NCI-H2107 treated with DMSO at 0.1 percent for 48 hours (cell line): Measurements from ENCODE around the gene GTPBP6.
"Not testable (repeated sequence)": the region's sequence is repeated elsewhere in the genome, so short reads cannot be mapped to it uniquely, and the experiment has no call there.

Experiments used
- DNase-seq: peaks from one replicate; lab custom pipeline; 2025; ENCODE audit not compliant: unreplicated experiment; lab: John Stamatoyannopoulos, UW

The GTPBP6 gene

DNA sequence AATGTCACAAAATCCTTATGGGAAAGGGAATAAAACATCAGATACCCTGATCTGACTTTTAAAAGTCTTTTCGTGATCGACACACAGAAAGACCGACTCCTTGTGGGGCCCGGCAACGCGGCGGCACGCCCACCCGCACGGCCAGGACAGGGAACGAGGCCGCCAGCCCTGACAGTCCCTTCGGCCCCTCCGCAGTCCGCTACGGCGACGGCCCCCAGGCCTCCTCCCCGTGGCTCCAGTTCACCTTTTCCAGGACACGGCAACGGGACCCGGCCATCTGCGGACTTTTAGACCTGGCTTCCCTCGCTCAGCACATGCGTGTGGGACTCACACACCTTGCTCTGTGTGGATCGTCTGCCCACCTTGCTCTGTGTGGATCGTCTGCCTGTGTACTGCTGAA is 33.6 kb upstream of the GTPBP6 start:
- no peak for DNase-seq

DNA sequence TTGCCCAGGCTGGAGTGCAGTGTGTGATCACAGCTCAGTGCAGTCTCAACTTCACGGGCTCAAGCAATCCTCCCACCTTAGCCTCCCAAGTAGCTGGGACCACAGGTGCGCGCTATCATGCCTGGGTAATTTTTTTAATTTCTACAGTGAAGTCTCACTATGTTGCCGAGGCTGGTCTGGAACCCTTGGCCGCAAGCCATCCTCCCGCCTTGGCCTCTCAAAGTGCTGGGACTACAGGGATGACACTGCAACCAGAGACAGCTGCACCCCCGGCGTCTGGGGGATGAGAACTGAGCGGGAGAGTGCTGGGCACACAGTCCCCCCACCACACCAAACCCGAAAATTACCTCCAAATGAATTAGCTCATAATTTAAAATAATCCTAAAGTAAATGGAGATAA is 33.1 kb upstream of the GTPBP6 start:
- no peak for DNase-seq

DNA sequence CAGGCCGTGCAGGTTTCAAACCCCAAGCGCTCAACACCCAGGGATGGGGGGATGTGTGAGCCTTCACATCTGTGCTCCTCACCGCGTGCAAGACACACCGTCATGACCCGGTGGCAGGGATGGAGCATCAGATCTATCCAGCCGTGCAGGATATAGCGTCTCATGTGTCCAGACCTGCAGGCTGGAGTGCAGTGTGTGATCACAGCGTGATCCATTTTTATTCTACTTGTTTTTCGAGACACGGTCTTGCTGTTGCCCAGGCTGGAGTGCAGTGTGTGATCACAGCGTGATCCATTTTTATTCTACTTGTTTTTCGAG is 32.7 kb upstream of the GTPBP6 start:
- DNase-seq, result not testable (repeated sequence)

DNA sequence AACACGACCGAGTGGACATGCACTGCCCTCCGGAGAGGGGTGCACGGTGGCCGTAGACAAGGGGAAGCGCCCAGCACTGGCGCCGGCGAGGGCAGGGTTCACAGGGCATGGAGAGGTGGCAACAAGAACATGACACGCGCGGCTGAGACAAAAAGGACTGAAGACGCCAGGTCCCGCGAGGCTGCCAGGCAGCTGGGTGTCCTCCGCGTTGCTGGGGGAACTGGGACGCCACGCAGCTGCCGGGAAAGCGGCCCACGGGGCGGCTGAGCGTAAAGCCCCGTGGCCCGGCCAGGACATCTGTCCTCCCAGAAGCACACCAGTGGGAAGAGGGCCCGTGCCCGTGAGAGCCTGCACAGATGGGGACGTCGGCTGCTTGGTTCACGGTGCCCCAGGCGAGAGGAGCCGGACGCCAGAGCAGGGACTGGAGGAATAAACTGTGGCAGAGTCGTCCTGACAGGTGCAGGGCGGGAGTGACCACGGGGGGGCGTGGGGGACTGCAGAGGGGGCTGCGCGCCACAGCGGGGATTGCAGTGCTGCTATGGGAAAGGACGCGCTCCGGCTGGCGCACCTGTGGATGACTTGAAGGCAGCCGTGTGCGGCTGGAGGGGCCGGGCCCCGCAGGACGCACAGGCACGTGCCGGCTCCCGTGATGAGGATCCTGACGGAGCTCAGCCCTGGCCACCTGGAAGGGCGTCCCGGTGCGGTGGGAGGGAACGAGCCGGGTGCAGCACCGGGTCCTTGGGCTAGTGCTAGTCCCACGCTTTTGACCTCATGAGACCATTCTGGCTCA is 32.1 kb upstream of the GTPBP6 start:
- no peak for DNase-seq

DNA sequence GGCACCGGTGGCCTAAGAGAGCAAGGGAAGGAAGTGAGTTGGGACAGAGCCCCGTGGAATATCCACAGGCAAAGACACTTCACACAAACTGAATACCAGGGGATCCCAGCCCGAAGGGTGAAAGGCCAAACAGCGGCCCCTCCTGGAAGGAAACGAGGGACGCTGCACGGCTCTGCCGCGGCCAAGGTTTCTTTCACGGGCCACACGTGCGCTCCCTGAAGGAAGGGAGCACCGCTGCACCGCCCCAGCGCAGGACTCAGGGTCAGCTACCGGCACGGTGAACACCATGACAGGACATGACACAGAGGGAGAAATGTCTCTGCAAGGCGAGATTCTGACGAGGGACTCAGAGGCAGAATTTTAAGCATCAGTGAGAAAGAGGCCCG is 31.5 kb upstream of the GTPBP6 start:
- DNase-seq, result no peak

DNA sequence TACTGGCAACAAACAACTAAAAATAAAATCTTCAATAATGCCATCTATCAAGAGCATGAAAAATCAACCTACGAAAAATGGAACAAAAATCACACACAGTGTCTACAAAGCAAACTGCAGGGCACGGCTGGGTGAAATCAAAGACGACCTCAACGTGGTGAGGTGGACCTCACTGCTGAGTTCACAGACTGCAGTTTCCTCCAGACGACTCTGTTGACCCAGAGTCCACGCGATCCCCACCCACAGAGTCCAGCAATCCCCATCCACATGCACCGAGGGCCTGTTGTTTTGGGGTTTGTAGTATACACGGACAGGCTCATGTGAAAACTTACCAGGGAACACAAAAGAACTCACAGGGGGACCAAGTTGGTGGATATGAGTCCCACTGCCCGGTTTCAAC is 31.1 kb upstream of the GTPBP6 start:
- no peak for DNase-seq

DNA sequence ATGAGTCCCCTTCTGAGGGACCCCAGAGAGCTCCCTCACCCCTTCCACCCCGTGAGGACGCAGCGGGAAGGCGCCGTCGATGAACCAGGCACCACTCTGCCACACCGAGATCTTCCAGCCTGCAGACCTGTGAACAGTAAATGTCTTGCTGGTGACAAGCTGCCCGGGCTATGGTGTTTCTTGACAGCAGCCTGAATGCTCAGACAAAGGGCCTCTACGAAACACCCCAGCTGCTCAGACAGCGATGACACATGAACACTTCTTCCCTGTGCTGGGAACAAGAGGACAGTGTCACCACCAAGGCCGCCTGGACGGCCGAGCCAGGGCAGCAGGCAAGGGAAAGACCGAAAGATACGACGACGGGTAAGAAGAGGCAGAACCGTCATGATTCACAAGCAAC is 30.6 kb upstream of the GTPBP6 start:
- DNase-seq, result no peak

DNA sequence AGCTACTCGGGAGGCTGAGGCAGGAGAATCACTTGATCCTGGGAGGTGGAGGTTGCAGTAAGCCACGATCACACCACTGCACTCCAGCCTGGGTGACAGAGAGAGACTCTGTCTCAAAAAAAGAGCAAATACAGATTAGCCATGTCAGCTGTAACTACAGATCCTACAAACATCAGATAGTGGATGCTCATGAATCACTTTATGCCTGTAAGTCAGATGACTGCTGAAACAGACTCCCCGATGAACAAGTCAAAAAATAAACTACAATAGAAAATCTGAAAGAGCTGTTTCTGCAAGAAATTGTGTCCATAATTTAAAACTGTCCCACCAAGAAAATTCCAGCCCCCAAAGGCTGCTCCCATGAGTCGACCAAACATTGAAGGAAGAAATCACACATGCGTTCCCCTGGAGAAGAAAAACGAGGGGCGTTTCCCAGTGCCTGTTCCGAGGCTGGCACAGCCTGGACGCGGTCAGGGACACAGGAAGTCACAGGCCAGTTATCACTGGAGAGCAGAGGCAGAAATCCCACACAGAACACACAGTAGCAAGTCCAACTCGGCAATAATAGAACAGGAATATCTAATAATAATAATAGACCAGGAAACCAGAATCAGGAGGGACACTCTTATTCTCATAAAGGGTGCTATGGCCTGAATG is 30.0 kb upstream of the GTPBP6 start:
- DNase-seq, result no peak

DNA sequence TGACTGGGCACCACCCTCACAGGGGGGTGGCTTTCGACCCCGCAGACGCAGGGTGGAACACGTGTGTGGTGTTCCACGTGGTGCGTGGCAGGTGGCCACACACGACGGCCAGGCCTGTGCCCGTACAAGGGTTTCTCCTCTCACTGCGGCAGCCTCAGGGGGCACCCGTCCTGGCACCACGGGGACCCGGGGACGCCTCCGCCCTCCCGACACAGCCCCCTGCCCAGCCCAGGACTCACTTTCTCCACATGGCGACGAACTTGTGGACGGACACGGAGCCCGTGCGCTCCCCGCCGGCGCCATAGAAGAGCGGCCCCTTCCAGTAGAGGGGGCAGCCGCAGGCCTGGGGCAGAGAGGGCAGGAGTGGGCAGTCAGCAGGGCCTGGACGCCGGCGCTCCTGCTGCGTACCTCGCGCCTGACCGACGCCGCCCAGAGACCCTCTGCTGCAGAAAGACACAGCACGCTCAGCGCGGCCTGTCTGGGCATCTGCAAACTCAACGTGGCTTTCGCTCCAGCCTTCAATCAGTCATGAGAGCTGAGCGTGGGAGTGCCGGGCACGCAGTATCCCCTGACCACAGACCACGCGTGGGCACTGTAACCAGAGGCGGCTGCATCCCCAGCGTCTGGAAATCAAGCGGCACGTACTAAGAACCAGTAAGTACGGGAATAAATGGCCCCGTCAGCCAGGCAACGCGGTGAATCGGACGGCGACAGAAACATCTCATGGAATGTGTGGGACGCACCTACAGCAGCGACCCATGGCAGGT is 28.9 kb upstream of the GTPBP6 start:
- DNase-seq, result no peak

DNA sequence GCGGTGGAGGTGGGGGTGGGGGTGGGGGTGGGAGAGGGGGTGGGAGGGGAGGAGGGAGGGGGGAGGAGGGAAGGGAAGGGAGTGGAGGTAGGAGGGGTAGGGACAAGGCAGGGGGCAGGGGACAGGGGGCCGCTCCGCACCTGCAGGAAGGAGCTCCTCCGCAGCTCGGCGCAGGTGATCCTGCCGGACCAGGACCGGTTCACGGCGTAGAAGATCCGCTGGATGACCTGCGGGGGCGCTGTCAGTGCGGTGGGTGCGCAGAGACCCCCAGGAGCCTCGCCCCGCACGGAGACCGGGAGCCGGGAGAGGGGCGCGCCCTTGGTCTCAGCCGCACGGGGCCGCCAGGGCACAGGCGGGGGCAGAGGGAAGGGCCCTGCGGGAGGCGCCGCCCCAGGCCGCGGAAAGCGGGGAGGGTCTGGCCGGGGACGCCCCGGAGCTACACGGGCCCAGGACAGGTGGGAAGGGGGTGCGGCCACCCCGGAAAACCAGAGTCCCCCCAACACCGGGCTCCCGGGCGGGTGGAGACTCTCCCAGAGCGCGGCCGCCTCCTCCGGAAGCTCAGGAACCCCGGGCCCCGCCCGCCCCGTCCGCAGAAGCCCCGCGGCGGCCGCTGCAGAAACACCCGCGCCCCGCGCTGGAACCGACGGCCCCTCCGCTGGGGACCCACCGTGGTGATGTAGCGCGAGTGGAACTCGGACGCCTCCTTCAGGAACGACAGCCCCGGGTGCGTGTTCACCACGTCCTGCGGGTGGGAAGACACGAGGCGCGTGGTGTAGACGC is 27.6 kb upstream of the GTPBP6 start:
- DNase-seq, result no peak

DNA sequence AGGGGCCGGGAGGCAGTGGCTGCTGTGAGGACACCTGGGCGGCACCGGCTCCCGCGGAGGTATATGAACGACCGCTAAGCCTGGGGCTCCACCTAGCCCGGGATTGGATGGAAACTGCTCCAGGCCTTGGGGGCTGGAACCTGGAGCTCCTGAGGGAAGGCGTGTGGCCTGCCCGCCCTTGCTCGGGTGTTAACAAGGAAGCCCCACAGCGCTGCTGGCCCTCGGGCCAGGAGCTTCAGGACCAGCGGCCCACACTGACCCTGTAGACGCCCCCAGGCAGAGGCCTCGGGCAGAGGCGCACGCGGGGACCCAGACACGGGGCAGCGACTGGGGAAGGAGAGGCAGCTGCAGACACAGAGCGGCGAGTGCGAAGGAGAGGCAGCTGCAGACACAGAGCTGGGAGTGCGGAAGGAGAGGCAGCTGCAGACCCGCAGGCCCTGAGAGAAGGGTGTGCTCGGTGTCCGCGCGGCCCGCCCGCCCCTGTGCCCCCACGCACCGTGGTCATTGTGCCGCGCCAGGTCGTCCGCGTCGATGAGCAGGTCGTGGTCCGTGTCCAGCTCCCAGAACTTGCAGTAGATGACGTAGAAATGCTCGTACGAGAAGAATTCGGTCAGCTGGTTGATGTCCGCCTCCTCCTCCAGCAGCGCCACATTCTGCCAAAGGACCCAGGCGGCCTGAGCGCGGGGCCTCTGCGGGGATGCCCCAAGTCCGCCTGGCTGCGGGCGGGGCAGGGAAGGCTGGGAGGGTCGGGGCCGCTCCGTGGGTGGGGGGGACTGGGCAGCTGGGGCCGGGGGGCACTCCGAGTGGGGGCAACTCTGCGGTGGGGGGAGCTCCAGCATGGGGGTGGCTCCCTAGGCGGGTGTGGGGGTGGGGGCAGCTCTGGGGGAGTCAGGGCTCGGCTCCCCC is 26.7 kb upstream of the GTPBP6 start:
- DNase-seq, result no peak

DNA sequence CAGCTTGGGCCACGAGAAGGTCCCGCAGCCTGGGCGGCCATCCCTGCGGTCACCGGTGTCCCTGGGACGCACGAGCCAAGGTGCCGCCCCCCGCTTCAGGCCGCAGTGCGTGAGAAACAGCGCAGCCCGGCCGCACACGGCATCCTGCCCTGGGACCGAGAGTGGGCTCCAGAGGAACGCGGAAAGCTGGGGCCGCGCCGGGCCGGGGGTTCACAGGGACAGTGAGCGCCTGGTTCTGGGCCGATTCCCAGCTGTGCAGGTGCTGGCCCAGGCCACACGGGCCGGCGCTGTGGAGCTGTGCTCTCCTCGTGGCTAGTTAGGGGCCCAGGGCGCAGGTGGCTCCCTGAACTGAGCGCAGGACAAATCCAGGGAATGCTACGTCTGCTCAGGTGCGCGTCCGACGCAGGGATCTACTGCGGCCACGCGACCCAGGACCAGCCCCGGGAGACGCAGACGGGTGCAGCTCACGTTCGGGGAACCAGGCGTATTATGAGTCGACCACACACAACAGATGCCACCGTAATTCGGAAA is 25.8 kb upstream of the GTPBP6 start:
- no peak for DNase-seq

DNA sequence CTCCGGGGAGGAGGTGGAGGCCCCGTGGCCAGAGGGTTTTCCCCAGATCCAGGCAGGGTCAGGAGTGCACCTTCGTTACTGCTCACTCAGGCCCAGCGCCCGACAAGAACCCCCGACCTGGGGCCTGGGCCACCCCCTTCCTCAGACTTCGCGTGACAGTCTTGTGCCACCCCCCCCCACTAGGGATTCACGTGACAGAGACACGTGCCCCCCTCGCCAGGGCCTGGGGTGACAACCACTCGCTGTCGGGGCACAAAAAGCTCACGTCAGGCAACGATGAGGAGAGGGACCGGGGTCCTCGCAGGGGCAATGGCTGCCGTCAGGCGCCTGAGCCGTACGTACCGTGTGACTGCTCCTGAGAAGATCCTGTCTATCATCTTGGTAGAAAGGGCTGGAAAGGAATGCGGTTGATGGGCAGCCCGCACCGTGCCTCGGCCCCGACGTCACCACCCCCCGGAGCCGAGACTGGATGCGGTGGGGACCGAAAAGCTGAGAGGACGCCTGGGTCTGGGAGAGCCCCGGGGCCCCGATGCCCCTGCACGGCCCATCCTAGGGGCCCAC is 23.0 kb upstream of the GTPBP6 start:
- no peak for DNase-seq

DNA sequence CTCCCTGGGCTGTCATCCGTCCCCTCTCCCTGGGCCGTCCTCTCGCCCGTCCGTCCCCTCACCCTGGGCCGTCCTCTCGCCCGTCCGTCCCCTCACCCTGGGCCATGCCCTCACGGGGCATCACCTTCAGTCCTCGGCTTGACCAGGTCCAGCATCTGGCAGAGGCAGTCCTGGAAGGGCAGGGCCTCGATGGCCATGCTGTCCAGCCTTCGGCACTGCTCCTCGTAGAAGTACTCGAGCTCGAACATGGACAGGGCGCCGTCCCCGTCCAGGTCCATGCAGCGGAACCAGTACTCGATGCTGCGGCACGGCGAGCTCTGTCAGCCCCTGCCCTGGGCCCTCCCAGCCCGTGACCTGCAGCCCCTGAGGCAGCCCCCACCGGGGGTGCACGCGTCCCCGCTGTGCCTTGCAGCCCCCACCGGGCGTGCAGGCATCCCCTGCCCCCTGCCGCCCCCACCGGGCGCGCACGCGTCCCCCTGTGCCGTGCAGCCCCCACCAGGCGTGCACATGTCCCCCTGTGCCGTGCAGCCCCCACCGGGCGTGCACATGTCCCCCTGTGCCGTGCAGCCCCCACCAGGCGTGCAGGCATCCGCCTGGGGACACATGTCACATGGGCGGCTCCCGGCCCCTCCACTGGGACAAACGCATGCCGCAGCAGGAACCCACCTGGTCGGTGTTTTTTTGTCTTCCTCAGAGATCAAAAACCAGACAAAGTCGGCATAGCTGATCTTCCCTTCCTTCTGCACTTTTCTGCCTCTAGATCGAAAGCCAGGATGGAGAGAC is 22.2 kb upstream of the GTPBP6 start:
- no peak for DNase-seq

DNA sequence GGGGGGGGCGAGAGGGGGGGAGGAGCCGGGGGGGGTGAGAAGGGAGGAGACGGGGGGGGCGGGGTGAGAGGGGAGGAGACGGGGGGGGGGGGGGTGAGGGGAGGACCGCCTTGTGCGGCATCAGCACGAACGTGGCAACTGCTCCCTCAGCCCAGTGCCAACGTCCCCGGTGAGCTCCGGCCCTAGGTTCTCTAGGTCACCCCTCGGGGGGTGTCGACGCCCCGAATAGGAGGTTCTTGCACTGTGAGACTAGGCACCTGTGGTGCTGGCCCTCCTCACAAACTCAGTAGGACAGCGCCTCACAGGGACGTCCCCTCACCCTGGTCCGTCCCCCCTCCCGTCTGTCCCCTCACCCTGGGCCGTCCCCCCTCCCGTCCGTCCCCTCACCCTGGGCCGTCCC is 21.5 kb upstream of the GTPBP6 start:
- no peak for DNase-seq

DNA sequence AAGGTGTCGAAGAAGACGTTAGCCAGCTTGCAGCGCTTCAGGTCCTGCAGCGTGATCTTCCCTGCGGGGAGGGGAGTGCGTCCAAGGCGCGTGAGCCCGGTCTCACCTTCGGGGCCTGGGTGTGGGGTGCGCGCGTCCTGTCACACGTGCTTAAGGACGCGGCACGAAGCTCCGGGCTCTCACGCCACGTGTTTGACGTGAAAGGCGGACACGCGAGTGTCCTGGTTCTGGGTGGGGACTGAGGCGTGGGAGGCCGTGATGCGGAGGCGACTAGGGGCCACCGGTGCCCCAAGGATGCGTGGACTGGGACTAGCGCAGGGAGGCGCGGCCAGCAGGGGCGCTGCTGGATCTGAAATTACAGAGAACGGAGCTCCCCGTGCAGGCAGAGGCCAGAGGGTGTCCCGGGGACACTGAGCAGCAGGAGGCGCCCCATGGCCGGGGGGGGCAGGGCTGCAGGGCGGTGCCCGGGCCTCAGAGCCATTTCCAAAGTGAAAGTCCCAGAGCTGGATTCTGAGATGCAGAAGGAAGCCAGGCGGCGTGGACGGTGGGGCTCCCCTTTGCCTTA is 20.3 kb upstream of the GTPBP6 start:
- no peak for DNase-seq

DNA sequence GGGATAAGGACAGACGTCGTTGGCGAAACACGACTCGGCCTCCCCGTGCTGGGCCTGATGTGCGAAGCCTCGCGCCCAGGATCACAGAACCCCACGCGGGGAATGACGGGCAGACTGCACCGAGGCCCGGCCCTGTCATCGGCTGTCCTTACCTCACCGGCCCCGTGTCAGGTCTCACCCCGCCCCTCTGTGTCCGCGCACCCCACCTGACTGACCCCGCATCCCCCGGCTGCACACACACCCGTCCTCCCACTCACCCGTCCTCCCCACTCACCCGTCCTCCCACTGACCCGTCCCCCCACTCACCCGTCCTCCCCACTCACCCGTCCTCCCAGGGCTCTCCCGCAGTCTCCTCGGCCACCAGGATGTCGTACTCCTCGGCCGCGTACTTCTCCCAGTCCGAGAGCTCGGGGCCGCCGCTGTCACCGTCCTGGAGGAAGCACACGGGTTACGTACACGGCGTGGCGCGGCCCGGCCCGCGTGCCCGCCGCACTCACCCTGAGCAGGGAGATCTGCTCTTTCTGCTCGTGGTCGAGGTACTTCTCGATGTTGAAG is 19.8 kb upstream of the GTPBP6 start:
- DNase-seq, result no peak

DNA sequence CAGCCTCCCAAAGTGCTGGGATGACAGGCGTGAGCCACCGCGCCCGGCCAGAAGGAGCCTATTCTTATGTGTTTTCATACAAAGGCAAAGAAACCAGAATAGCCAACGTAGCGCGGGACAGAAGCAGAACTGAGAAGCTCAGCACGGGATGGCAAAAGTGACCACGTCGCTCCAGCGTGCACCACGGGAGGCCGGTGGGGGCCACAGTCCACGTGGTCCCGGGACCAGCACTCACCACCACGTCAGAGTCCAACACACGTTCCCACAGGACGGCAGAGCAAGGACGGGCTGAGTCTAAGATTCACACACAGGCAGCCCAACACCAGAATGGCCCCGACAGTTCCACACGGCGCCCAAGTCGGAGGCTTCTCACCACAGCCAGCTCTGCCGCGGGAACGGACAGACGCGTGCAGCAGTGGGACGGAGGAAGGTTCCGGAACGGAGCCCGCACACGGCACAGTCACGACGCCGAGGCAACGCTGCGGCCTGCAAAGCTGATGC is 18.8 kb upstream of the GTPBP6 start:
- no peak for DNase-seq
